ENCODE measurements around the gene ATP10B. TPM values are rescaled to one million over a fixed set of nuclear protein-coding genes. Genes with fewer than 3 reads are reported as not detected.

The ATP10B gene
- polyA plus RNA-seq, 1 donor (not counting 4 experiments of a cell fraction or from before 2014, with no cell fraction given): 0.25 TPM

GRCh38 chr5:160537116-160537515 lies 314.9 kb downstream of the ATP10B start:
- Histone ChIP-seq H3K4me1 (ENCODE audit: control insufficient read depth, extremely low read depth, insufficient read depth, low read length) (peaks cover 17% of the 10 kb centered on the region), H2AFZ (ENCODE audit: control insufficient read depth, low read length) (no peak overlapping the region), H3K4me3 (ENCODE audit: control insufficient read depth in 2 of 3, extremely low read depth in 1 of 3, insufficient read depth in 2 of 3, low read depth in 1 of 3, low read length in 3 of 3) (no peak overlapping the region), H3K9me3 (ENCODE audit: control insufficient read depth, low read depth, low read length) (no peaks in the 10 kb centered on the region), H3K9ac (ENCODE audit: control insufficient read depth, extremely low read depth, insufficient read depth, low read length) (no peak overlapping the region), H4K20me1 (ENCODE audit: control insufficient read depth, extremely low read depth, insufficient read depth, low read length) (no peaks in the 10 kb centered on the region), H3K36me3 (ENCODE audit: control insufficient read depth in 2 of 2, extremely low read depth in 1 of 2, insufficient read depth in 2 of 2, low read length in 2 of 2) (no peaks in the 10 kb centered on the region), H3K27ac (ENCODE audit: control insufficient read depth, insufficient read depth, low read length) (no peak overlapping the region), H3K27me3 (ENCODE audit: control insufficient read depth, extremely low read depth, insufficient read depth, low read length) (no peaks in the 10 kb centered on the region), H3K79me2 (ENCODE audit: control insufficient read depth, insufficient read depth, low read length) (no peaks in the 10 kb centered on the region), H3K9me1 (ENCODE audit: control insufficient read depth, extremely low read depth, insufficient read depth, low read length) (no peaks in the 10 kb centered on the region), H3K4me2 (ENCODE audit: control insufficient read depth, extremely low read depth, insufficient read depth, low read depth, low read length) (no peak overlapping the region)
- dilution Hi-C loops (cut with MboI; ENCODE audit: extremely low pct_ligation_motif_present, low sequenced_read_pairs): no loop called here
- no peak for TF ChIP-seq EZH2 (IDR thresholded peaks at IDR 0.05; ENCODE audit: low read length)
- TF ChIP-seq CTCF (optimal IDR thresholded peaks at IDR 0.05 in 1 of 3, IDR thresholded peaks at IDR 0.05 in 1 of 3, conservative IDR thresholded peaks at IDR 0.05 in 1 of 3; ENCODE audit: extremely low read depth in 1 of 3, insufficient read depth in 2 of 3, low read length in 3 of 3): no peak
- DNase-seq (ENCODE audit: low read depth, low spot score) (no peak), FAIRE-seq (no peak)

- no peak overlapping the region for H3K4me3 ChIP-seq (ENCODE audit: control insufficient read depth in 2 of 3, extremely low read depth in 1 of 3, insufficient read depth in 2 of 3, low read depth in 1 of 3, low read length in 3 of 3)
- H3K79me2 ChIP-seq (ENCODE audit: control insufficient read depth, insufficient read depth, low read length): no peaks in the 10 kb centered on the region
- H2AFZ ChIP-seq (ENCODE audit: control insufficient read depth, low read length): no peak overlapping the region
- H3K9me3 ChIP-seq (ENCODE audit: control insufficient read depth, low read depth, low read length): no peaks in the 10 kb centered on the region
- H3K27me3 ChIP-seq (ENCODE audit: control insufficient read depth, extremely low read depth, insufficient read depth, low read length): no peaks in the 10 kb centered on the region
- TF ChIP-seq CTCF (optimal IDR thresholded peaks at IDR 0.05 in 1 of 3, IDR thresholded peaks at IDR 0.05 in 1 of 3, conservative IDR thresholded peaks at IDR 0.05 in 1 of 3; ENCODE audit: extremely low read depth in 1 of 3, insufficient read depth in 2 of 3, low read length in 3 of 3) (no peak), EZH2 (IDR thresholded peaks at IDR 0.05; ENCODE audit: low read length) (no peak)
- dilution Hi-C loops (cut with MboI; ENCODE audit: extremely low pct_ligation_motif_present, low sequenced_read_pairs): no loop called here
- H3K36me3 ChIP-seq (ENCODE audit: control insufficient read depth in 2 of 2, extremely low read depth in 1 of 2, insufficient read depth in 2 of 2, low read length in 2 of 2): no peaks in the 10 kb centered on the region
- no peak for FAIRE-seq
- no peaks in the 10 kb centered on the region for H4K20me1 ChIP-seq (ENCODE audit: control insufficient read depth, extremely low read depth, insufficient read depth, low read length)
- H3K4me2 ChIP-seq (ENCODE audit: control insufficient read depth, extremely low read depth, insufficient read depth, low read depth, low read length): no peak overlapping the region
- no peak for DNase-seq (ENCODE audit: low read depth, low spot score)
- no peak overlapping the region for H3K27ac ChIP-seq (ENCODE audit: control insufficient read depth, insufficient read depth, low read length)
- H3K9ac ChIP-seq (ENCODE audit: control insufficient read depth, extremely low read depth, insufficient read depth, low read length): no peak overlapping the region
- peaks cover 9% of the 10 kb centered on the region for H3K4me1 ChIP-seq (ENCODE audit: control insufficient read depth, extremely low read depth, insufficient read depth, low read length)
- H3K9me1 ChIP-seq (ENCODE audit: control insufficient read depth, extremely low read depth, insufficient read depth, low read length): no peaks in the 10 kb centered on the region
These were observed 317.1 kb downstream of the ATP10B start for GRCh38 chr5:160534914-160535313.

Measured in keratinocyte (primary cell).